Vein endothelial cell (primary cell): ENCODE measurements around the gene APOH. TPM values are rescaled to one million over a fixed set of nuclear protein-coding genes. Genes with fewer than 3 reads are reported as not detected.

ENCODE experiments used
- small RNA-seq: library from RNA; depleted of rRNA; stranded (forward); fragments of <200 nt; gene quantifications from one replicate; pipeline ENCODE3, GENCODE V24; 2012
- total RNA-seq: library from RNA; depleted of rRNA; stranded (reverse); fragments of >200 nt; gene quantifications from 2 replicates; pipeline ENCODE4 v1.2.3, GENCODE V29; 2012

The APOH gene, protein sequence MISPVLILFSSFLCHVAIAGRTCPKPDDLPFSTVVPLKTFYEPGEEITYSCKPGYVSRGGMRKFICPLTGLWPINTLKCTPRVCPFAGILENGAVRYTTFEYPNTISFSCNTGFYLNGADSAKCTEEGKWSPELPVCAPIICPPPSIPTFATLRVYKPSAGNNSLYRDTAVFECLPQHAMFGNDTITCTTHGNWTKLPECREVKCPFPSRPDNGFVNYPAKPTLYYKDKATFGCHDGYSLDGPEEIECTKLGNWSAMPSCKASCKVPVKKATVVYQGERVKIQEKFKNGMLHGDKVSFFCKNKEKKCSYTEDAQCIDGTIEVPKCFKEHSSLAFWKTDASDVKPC
- total RNA-seq: not detected in 2 replicates

DNA sequence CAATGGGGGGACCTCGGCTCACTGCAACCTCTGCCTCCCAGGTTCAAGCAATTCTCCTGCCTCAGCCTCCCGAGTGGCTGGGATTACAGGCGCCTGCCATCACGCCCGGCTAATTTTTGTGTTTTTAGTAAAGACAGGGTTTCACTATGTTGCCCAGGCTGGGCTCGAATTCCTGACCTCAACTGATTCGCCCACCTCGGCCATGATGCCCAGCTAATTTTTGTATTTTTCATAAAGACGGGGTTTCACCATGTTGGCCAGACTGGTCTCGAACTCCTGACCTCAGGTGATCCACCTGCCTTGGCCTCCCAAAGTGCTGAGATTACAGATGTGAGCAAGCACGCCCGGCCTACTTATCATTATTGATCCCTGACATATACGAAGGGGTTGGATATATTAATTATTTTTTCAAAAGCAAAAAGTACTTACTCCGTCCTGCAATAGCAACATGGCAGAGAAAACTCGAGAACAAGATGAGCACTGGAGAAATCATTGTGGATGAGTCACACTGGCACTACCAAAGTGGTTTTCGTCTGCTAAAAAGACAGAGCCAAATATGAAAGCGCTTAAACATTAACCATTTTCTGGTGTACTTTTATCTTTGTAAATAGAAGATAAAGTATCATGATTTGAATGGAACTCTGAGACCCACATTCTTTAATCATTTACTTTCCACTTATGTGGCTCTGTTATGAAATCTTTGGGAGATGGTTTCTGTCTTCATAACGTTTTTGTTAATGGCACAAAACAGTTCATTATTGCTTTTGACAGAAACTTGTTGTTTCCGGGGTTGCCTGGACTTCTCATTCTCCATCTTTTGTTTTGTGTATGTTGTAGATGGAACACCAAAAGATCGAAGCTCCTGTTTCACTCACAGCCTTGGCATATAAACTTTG, at the start of gene APOH:
Gene APOH (minus strand): TSS at position 529 of the 896 bp plus-strand sequence. CDS start 36 bp downstream, at position 493.

DNA sequence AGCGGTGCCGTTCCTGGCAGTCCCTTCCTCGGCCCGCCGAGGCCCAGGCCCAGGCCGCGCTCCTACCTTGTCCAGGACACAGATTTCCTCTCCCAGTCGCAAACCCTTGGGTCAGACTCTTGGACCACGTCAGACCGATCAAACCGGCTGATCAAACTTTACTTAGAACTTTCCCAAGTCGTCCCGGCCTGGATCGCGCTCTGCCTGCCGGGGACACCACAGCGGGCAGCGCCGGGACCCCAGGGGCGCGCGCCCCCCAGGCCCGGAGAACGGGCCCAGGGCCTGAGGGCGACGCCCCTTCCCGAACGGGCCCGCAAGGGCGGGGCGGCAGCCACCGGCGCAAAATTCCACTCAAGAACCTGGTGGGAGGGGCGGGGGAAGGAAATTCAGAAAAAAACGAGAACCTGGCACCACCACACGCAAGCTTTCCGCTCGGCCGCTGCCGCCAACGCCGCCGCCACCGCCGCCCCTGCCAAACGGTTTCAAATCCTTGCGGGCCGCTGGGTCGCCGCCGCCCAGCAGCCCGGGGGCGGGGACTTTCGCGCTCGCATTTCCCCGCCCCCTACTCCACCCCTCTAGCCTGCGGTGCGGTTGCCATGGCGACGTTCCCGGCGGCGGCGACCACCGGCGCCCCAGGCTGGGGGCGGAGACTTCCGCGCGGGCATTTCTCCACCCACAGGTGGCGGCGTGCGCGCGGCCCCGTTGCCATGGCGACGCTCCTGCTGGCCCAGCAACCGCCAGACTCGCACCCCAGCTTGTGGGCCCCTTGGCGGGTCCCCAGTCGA, 37.4 kb downstream of the APOH start, which contains the start of gene CEP112:
Gene CEP112 (minus strand): TSS at position 541 of the 785 bp plus-strand sequence.

Small RNAs within 50 kb of the gene (small RNA-seq; reads per million reads assigned to genes)
- 0.16 reads per million for gene RNA5SP444

Other genes starting within 250 kb of the APOH start
- 9.1 and 12.1 TPM in 2 replicates for gene CEP112, start 37.3 kb downstream of the APOH start, total RNA-seq
- gene PRKCA, start 73.2 kb upstream of the APOH start, total RNA-seq: 15.2 and 21.2 TPM in 2 replicates